ENCODE measurements around the gene CLCA2.
"Not testable (repeated sequence)": the region's sequence is repeated elsewhere in the genome, so short reads cannot be mapped to it uniquely, and the experiment has no call there.

The CLCA2 gene

GRCh38 chr1:86472152-86472551, 48.2 kb downstream of the CLCA2 start:
- DNase-seq (ENCODE audit: low read depth): no peak

GRCh38 chr1:86472767-86473166, 48.8 kb downstream of the CLCA2 start:
- DNase-seq (ENCODE audit: low read depth): no peak

- DNase-seq (ENCODE audit: low read depth): no peak
Observed at GRCh38 chr1:86477256-86477655, 53.3 kb downstream of the CLCA2 start.

GRCh38 chr1:86477682-86478081, 53.7 kb downstream of the CLCA2 start:
- DNase-seq (ENCODE audit: low read depth): no peak

- DNase-seq (ENCODE audit: low read depth): no peak
Observed at GRCh38 chr1:86478416-86479156, 54.6 kb downstream of the CLCA2 start.

- DNase-seq (ENCODE audit: low read depth): no peak
Observed at GRCh38 chr1:86481966-86482365, 58.0 kb downstream of the CLCA2 start.

GRCh38 chr1:86487131-86487810, 63.3 kb downstream of the CLCA2 start:
- DNase-seq (ENCODE audit: low read depth): peak; percentile 99

- DNase-seq (ENCODE audit: low read depth): no peak
Observed at GRCh38 chr1:86487811-86488141, 63.8 kb downstream of the CLCA2 start.

GRCh38 chr1:86489242-86489878, 65.4 kb downstream of the CLCA2 start:
- no peak for DNase-seq (ENCODE audit: low read depth)

GRCh38 chr1:86491171-86491950, 67.4 kb downstream of the CLCA2 start:
- DNase-seq (ENCODE audit: low read depth): no peak

GRCh38 chr1:86498281-86498680, 74.3 kb downstream of the CLCA2 start:
- DNase-seq (ENCODE audit: low read depth): no peak

GRCh38 chr1:86499987-86500593, 76.1 kb downstream of the CLCA2 start:
- no peak for DNase-seq (ENCODE audit: low read depth)

- DNase-seq (ENCODE audit: low read depth): no peak
Observed at GRCh38 chr1:86500714-86501113, 76.7 kb downstream of the CLCA2 start.

- not testable (repeated sequence) for DNase-seq (ENCODE audit: low read depth)
Observed at GRCh38 chr1:86502125-86502646, 78.2 kb downstream of the CLCA2 start.

- DNase-seq (ENCODE audit: low read depth): no peak
Observed at GRCh38 chr1:86502721-86503405, 78.9 kb downstream of the CLCA2 start.

- no peak for DNase-seq (ENCODE audit: low read depth)
Observed at GRCh38 chr1:86503406-86504136, 79.6 kb downstream of the CLCA2 start.

- no peak for DNase-seq (ENCODE audit: low read depth)
Observed at GRCh38 chr1:86504137-86504479, 80.1 kb downstream of the CLCA2 start.

GRCh38 chr1:86504895-86505563, 81.1 kb downstream of the CLCA2 start:
- DNase-seq (ENCODE audit: low read depth): no peak

GRCh38 chr1:86505564-86505902, 81.6 kb downstream of the CLCA2 start:
- no peak for DNase-seq (ENCODE audit: low read depth)
